OCI-LY3 (cell line): ENCODE data around the gene C11orf21.

Experiments
- CTCF ChIP-seq: fragments of 200-600, 300-600 bp; sonication (generic); IDR thresholded peaks from 2 replicates; pipeline ENCODE4 v1.5.1; 2014; ENCODE audit warnings: antibody characterized with exemption, low read length, low read depth
- EZH2phosphoT487 ChIP-seq: fragments of 200-600 bp; shearing (Covaris generic); IDR thresholded peaks from 2 replicates; pipeline ENCODE4 v1.6.1; 2018; ENCODE audit warnings: antibody characterized with exemption, mixed run types, low read depth

DNA sequence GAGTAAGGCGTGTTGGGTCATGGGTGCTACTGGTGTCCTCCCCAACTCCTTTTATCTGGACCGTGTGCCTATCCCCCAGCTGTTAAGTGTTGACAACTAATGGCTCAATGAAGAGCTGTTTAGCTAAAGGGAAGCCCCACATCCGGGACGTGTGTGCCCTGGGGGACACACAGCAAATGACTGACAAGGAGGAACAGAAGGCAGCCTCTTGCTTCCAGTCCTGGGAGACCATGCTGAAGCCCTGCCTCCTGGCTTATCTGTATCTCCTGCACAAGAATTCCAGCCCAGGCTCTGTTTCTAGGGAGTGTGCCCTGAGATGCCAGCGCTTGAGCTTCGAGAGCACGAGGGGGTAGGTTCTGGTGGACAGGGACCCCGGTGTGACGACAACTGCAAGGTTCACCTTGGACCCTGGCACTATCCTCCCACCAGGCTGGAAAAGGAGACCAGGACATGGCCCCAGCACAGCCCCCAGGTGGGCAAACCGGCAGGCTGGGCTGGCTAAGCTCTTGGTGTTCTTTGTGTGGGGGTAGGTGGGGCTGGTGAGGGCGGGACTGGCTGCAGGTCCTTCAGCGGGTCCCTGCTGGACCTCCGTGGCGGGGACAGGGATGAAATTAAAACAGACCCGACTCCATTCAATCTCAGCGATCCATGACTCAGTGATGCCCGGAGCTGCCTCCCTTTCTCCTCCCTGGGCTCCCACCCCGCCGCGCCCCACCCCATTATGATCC, 52.4 kb downstream of the C11orf21 start:
- TF ChIP-seq CTCF (no peak), EZH2phosphoT487 (no peak)
